NOMO-1 treated with dmso at 0.1 percent for 144 hours (cell line): Measurements from ENCODE around the gene ORC3.
A peak's percentile ranks its signal among the peaks of the same experiment; 100 is the strongest.
"Not testable (repeated sequence)": the region's sequence is repeated elsewhere in the genome, so short reads cannot be mapped to it uniquely, and the experiment has no call there.

ENCODE experiments used
- DNase-seq: peaks from one replicate; lab custom pipeline; 2025; ENCODE audit not compliant: unreplicated experiment; lab: John Stamatoyannopoulos, UW

ORC3 gene

GRCh38 chr6:87660226-87660911 is 70.4 kb downstream of the ORC3 start:
- no peak for DNase-seq

DNA sequence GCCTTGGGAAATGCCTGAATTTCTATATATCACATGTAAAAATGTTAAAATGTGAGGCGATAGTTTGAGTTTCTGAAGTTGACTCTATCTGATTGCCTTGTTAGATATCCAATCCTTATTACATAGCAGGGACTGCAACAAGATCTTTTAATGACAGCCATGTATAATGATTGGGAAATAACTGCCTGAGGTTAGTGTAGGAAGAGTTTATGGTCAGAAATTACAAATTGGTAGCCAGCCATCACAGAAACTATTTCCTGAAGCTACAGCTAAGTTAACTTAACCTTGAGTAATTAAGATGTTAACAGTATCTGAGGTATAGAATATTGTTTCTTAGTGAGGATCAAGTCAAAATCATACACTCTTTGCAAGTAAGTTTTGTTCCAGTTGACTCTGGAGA is 71.1 kb downstream of the ORC3 start:
- peak; percentile 5 for DNase-seq

GRCh38 chr6:87661503-87661902 is 71.6 kb downstream of the ORC3 start:
- no peak for DNase-seq

- DNase-seq, result no peak
Measured at GRCh38 chr6:87663434-87663833, 73.5 kb downstream of the ORC3 start.

DNA sequence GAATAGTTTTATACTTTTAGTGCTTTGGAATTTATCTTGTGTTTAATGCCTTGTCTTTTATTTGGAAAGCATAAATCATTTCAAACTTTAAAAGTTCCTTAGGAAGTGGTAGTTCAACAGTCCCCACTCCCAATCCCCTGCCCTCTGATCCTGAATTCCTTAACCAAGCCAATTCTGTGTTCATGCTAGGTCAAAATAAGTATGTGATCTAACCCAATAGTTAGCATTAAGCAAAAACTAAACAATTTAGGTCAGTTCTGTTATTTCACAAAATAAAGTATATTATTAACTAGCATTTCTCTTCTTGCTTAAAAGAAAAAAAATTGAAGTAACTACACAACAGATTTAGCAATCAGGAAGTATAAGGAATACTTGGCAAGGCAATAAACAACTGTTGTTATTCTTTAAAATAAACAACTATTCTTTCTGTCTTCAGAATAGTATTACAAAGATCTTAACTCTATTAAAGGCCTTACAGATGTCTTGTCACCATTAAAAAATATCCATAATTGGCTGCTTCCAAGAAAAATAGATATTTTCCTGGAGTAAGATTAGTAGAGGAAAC is 75.1 kb downstream of the ORC3 start:
- no peak for DNase-seq

- no peak for DNase-seq
Measured at GRCh38 chr6:87667032-87667431, 77.1 kb downstream of the ORC3 start.

- no peak for DNase-seq
Measured at GRCh38 chr6:87668013-87668412, 78.1 kb downstream of the ORC3 start.

DNA sequence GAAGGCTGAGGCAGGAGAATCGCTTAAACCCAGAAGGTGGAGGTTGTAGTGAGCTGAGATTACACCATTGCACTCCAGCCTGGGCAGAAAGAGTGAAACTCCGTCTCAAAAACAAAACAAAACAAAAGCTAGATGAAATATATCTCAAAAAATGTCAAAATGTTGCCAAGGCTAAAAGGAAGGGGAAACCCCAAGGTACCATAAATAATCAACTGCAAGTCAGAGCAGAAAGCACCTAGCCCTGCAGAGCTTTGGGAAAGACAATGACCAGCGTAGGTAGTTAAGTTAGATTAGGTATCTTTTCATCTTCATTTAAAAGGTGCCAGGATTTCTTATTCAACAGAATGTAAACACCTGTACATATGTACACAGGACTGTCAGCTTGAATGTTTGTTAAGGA is 79.1 kb downstream of the ORC3 start:
- DNase-seq, result no peak

DNA sequence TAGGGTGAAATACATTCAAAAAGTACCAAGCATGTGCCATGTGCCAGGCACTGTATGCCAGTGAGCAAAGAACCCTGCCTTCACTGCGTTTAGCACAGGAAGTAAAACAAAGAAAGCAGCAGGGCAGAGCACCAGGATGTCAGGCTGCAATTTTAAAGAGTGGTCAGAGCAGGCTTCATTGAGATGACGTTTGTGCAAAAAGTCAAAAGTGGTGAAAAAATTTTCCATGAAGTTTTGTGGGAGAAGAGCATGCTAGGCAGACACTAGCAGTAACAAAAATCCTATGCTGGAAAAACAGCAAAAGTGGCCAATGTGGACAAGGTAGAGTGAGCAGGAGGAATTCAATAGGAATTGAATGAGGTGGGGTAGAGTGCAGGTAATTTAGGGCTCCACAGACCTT is 80.8 kb downstream of the ORC3 start:
- no peak for DNase-seq

DNA sequence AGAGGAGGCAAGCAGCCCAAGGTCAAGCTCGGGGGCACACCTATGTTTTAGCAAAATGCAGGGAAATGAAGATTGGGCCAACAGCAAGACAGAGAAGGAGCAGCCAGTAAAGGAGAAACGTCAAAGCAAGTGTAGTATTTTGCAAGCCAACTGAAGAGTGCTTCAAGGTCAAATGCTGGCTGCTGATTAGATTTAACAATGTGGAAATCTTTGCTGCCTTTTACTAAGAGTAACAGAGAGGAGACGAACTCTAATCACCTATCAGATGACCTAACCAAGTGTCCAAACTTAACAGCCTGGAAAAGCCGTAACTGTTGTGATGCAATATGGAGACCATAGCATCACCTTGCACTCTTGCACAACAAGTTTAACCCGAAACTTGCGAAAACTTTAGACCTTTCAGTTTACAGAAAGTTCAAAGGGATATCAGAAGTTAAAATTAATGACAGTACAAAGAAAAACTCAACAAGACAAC is 81.7 kb downstream of the ORC3 start:
- peak; percentile 43 for DNase-seq

DNA sequence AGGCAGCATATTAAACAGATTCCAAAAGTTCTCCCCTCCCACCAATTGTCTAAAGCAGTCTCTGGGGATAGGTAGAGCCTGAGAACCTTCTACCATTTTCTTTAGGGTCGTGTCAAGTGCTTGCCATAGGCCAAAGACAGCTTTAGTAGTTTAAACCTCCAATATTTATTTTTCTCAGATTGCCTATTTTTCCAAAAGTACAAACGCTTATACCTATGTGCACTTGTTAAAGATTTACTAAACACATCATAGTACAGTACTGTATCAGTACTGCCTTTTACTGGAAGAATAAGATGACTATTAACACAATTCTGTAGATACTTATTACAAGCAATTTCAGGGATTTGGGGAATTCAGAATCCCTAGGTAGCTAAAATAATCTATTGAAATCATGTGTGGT is 82.7 kb downstream of the ORC3 start:
- no peak for DNase-seq

- no peak for DNase-seq
Measured at GRCh38 chr6:87673237-87673636, 83.3 kb downstream of the ORC3 start.

DNA sequence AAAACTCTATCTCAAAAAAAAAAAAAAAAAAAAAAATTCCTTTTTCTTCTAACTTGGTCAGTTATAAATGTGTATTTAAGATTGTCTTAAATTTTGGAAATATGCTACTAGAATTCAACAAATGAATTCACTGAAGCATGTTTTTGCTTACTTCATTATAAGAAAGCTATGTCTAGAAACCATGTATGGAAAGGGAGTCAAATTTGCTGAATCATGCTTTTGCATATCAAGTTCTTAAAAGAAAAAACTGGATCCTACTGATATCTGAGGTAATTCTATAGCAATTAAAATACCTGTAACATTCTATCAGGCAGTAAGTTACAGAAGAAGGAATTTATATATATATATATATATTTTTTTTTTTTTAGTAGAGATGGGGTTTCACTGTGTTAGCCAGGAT is 84.4 kb downstream of the ORC3 start:
- DNase-seq, result no peak

DNA sequence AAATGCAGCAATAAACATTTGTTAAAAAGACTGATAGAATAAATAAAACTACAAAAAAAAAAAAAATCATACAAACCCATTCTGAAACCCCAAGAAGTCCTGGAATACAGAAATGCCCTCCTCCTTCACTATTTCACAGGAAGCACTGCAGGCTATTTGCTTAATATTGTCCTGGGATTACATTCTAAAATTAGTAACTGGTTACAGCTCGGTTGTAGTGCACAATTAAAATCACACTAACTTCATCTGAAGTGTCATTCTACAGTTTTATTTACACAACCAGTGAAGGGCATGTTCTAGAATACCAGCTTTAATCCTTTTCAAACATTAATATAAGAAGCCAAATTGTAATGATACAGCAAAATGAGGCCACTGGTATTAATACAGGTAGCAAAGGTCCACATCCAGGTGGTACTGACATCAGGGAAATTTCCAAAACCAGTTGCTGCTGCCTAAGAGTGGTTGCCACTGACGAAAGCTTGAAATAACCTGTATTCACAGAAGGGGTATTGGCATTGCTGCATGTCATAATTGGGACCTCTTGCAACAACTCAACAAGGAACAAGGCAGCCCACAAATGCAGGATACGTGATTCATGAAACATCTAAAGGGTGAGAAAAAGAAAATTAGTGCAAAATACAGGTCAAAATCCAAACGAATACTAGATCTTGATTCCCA is 85.2 kb downstream of the ORC3 start:
- no peak for DNase-seq

DNA sequence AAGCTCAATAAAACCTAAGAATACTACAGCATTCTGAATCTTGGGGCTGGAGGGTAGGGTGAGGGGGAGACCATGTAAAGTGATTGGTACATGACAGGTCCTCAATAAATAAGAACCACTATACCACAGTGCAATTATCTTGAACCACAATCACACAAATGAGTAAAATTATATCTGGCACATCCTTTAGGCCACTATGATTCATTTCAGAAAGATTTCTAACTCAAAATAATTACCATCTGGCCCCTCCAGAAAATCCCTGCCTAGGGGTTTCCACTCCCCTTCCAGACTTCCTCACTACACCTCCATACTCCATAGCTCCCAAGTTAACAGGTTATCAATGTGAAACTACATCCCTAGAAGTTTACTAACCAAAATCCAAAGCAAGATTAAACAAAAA is 92.4 kb downstream of the ORC3 start:
- no peak for DNase-seq

DNA sequence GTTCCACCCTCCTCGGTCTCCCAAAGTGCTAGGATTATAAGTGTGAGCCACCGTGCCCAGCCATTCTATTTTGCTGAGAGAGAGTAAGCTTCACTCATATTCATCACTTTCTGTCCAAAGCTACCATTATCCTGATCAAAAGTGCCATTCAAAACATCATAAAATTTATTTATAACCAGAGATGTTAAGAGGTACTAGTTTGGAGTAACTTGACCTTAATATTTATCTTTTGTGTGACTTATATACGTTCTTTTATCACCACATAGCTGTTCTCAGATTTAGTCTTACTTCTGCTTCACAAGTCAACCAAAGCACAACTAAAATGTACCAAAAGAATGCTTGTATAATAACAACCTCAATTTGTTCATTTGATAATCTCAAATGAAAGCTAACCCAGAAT is 94.0 kb downstream of the ORC3 start:
- DNase-seq, result no peak

DNA sequence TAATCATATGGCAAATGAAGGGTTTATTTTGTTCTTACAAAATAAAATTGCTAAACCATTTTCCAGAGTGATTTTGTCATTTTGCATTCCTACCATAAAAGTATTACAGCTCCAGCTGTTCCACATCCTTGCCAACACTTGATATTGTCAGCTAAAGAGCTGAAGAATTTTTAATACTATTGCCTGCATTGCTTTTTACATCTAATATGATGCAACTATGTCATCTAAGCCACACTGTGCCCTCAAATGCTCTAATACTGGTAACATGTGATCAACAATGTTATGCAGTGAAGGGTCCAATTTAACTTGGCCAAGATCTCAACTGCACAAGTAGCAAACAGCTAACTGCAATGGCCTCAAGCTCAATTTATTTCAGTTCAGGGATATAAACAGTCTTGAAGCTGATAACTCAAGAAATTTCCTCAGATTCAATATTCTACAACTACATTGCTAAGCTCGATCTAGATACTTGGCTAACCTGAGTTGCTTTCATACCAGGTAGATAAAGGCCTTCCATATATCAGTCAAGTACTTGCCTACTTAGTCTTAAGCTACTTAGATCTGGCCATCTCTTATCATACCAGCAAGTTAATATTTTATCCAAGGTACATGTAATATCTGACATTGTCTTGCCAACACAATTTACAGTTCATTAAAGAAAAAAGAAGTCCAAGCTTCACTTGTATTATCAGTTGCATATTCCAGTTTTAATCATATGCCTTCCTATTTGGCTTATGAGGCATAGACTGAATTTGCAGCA is 95.1 kb downstream of the ORC3 start:
- no peak for DNase-seq

GRCh38 chr6:87686636-87687205 is 96.8 kb downstream of the ORC3 start:
- DNase-seq, result not testable (repeated sequence)

DNA sequence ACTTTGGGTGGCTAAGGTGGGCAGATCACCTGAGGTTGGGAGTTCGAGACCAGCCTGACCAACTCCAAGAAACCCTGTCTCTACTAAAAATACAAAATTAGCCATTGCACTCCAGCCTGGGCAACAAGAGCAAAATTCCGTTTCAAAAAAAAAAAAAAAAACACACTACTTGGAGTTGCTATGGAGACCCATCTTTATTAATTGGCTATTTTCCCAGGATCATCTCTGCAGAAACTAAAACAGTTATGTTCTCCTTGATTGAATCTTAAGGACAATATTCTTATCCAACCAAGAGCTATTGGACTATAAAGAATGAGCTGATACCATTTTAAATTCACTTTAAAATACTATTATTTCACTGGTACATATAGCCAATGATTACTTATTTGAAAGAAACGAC is 97.4 kb downstream of the ORC3 start:
- DNase-seq, result no peak

DNA sequence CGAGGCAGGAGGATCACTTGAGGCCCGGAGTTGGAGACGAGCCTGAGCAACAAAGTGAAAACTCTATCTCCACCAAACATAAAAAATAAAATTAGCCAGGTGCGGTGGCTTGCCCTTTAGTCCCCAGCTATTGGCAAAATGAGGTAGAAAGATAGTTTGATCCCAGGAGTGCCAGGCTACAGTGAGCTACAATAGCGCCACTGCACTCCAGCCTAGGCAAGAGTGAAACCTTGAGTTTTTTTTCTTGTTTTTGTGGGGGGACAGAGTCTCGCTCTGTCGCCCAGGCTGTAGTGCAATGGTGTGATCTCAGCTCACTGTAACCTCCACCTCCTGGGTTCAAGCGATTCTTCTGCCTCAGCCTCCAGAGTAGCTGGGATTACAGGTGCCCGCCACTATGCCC is 98.0 kb downstream of the ORC3 start:
- not testable (repeated sequence) for DNase-seq

- DNase-seq, result no peak
Measured at GRCh38 chr6:87690441-87690840, 100.5 kb downstream of the ORC3 start.
